SU-DHL-6 (cell line): ENCODE data around the gene MPHOSPH10.

Experiments used
- H2AFZ ChIP-seq: fragments of 200-600 bp; sonication (generic); 2 replicates; pipeline ENCODE4 v1.6.1; 2014; ENCODE audit warnings: low read depth, mild to moderate bottlenecking, moderate library complexity, mixed read lengths, antibody characterized with exemption, low read length; ENCODE audit not compliant: severe bottlenecking
- H3F3A ChIP-seq: fragments of 200-600 bp; shearing (Covaris generic); 2 replicates; pipeline ENCODE4 v1.6.0; 2016; ENCODE audit warnings: antibody characterized with exemption, mild to moderate bottlenecking; ENCODE audit not compliant: insufficient read depth
- H3K27ac ChIP-seq: fragments of 200-600 bp; sonication (generic); 2 replicates; pipeline ENCODE4 v1.5.1; 2016; ENCODE audit warnings: low read depth, mild to moderate bottlenecking, low read length, moderate library complexity, mixed read lengths
- H3K27me3 ChIP-seq: fragments of 200-600 bp; sonication (generic), shearing (Covaris generic); 2 replicates; pipeline ENCODE4 v1.6.0; 2014; ENCODE audit warnings: mild to moderate bottlenecking, low read length
- H3K36me3 ChIP-seq: fragments of 200-600 bp; sonication (generic); 2 replicates; pipeline ENCODE4 v1.6.1; 2014; ENCODE audit warnings: mild to moderate bottlenecking, low read length, mixed read lengths
- H3K4me2 ChIP-seq: fragments of 300-600, 200-600 bp; shearing (Covaris generic), sonication (generic); 2 replicates; pipeline ENCODE4 v1.6.0; 2014; ENCODE audit warnings: low read length, low read depth, mild to moderate bottlenecking; ENCODE audit not compliant: poor library complexity, severe bottlenecking
- H3K4me3 ChIP-seq: fragments of 200-600 bp; sonication (generic); 2 replicates; pipeline ENCODE4 v1.5.1; 2014; ENCODE audit warnings: antibody characterized with exemption, low read length, mild to moderate bottlenecking, mixed read lengths; ENCODE audit not compliant: insufficient read depth, poor library complexity, severe bottlenecking
- H3K79me2 ChIP-seq: fragments of 200-600 bp; sonication (generic); 2 replicates; pipeline ENCODE4 v1.6.1; 2014; ENCODE audit warnings: mild to moderate bottlenecking, low read length, moderate library complexity; ENCODE audit not compliant: insufficient read depth
- H3K9ac ChIP-seq: fragments of 200-600 bp; sonication (generic); 2 replicates; pipeline ENCODE4 v1.7.0; 2014; ENCODE audit warnings: mild to moderate bottlenecking, low read length
- H3K9me2 ChIP-seq: fragments of 200-600 bp; sonication (generic); replicated peaks from 2 replicates; pipeline ENCODE4 v1.6.1; 2014; ENCODE audit warnings: low read length; ENCODE audit not compliant: insufficient read depth
- H3K9me3 ChIP-seq: fragments of 200-600 bp; sonication (generic); 2 replicates; pipeline ENCODE4 v1.6.1; 2014; ENCODE audit warnings: low read length, mixed read lengths; ENCODE audit not compliant: insufficient read depth
- H4K20me1 ChIP-seq: fragments of 200-600 bp; sonication (generic); 2 replicates; pipeline ENCODE4 v1.6.1; 2014; ENCODE audit warnings: low read depth, mild to moderate bottlenecking, antibody characterized with exemption, low read length, moderate library complexity, mixed read lengths
- CTCF ChIP-seq: fragments of 200-600 bp; sonication (generic); IDR thresholded peaks from one replicate; pipeline ENCODE4 v1.5.1; 2017; ENCODE audit warnings: antibody characterized with exemption, mild to moderate bottlenecking, low read length, moderate library complexity; ENCODE audit not compliant: insufficient read depth, poor library complexity, severe bottlenecking
- EZH2phosphoT487 ChIP-seq: fragments of 200-600 bp; sonication (generic), shearing (Covaris generic); conservative IDR thresholded peaks from 2 replicates; pipeline ENCODE4 v1.6.1; 2018; ENCODE audit warnings: mild to moderate bottlenecking, antibody characterized with exemption, low read length, moderate library complexity, mixed read lengths

Gene MPHOSPH10

GRCh38 chr2:71143782-71144181 is 13.3 kb downstream of the MPHOSPH10 start:
- Histone ChIP-seq H3K4me2 (no peak overlapping the region), H3K4me3 (no peak overlapping the region), H4K20me1 (no peaks in the 10 kb centered on the region), H3F3A (no peaks in the 10 kb centered on the region), H3K27me3 (no peaks in the 10 kb centered on the region), H2AFZ (no peak overlapping the region), H3K9me3 (no peaks in the 10 kb centered on the region), H3K9me2 (no peaks in the 10 kb centered on the region), H3K27ac (no peak overlapping the region), H3K79me2 (no peaks in the 10 kb centered on the region), H3K36me3 (peaks cover 27% of the 10 kb centered on the region; the same call in 1 of the 2 replicates), H3K9ac (no peak overlapping the region)
- TF ChIP-seq CTCF (no peak), EZH2phosphoT487 (no peak)

GRCh38 chr2:71148506-71149063 is 18.2 kb downstream of the MPHOSPH10 start:
- Histone ChIP-seq H3K4me3 (no peak overlapping the region), H4K20me1 (no peaks in the 10 kb centered on the region), H3K4me2 (no peak overlapping the region), H3K9ac (no peak overlapping the region), H3K79me2 (no peaks in the 10 kb centered on the region), H3K27ac (no peak overlapping the region), H3K27me3 (no peaks in the 10 kb centered on the region), H3K9me3 (no peaks in the 10 kb centered on the region), H3F3A (no peaks in the 10 kb centered on the region), H3K9me2 (no peaks in the 10 kb centered on the region), H2AFZ (no peak overlapping the region), H3K36me3 (peaks cover 27% of the 10 kb centered on the region; the same call in 1 of the 2 replicates)
- TF ChIP-seq CTCF (no peak), EZH2phosphoT487 (no peak)

- no peaks in the 10 kb centered on the region for H3K79me2 ChIP-seq
- no peaks in the 10 kb centered on the region for H3F3A ChIP-seq
- H3K27me3 ChIP-seq: no peaks in the 10 kb centered on the region
- H3K36me3 ChIP-seq: peaks cover 23% of the 10 kb centered on the region; the same call in 1 of the 2 replicates
- H4K20me1 ChIP-seq: no peaks in the 10 kb centered on the region
- H3K4me2 ChIP-seq: no peak overlapping the region
- no peak overlapping the region for H2AFZ ChIP-seq
- H3K9me3 ChIP-seq: no peaks in the 10 kb centered on the region
- H3K27ac ChIP-seq: no peak overlapping the region
- H3K9ac ChIP-seq: no peak overlapping the region
- H3K4me3 ChIP-seq: no peak overlapping the region
- H3K9me2 ChIP-seq: no peaks in the 10 kb centered on the region
- TF ChIP-seq CTCF (no peak), EZH2phosphoT487 (no peak)
Measured at GRCh38 chr2:71150082-71150816, 19.8 kb downstream of the MPHOSPH10 start.
